ENCODE measurements around the gene GLT8D1.

GLT8D1 gene

DNA sequence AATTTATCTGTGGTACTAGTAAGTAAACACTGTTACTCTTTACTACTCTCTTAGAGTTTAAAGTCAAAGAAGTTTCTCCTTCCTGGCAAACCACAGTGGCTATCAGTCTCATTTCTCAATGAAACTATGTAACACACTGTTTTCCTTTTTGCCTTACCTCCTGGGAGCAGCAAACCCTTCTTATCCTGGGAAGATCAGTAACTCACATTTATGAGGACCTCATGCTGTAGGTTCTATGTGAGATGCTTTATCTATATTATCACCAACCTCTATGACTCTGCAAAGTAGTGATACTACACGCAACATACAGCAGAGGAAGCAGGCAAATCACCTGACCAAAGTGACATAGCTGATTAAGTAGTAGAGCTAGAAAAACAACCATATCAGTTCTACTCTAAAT lies 55.2 kb downstream of the GLT8D1 start:
- no peak overlapping the region for H2AFZ ChIP-seq (ENCODE audit: low read depth, low read length, severe bottlenecking)
- no peak for TF ChIP-seq CTCF (IDR thresholded peaks at IDR 0.05; ENCODE audit: insufficient read depth, low read length, poor library complexity, severe bottlenecking)
- TF ChIP-seq EZH2phosphoT487 (conservative IDR thresholded peaks at IDR 0.05; ENCODE audit: low read length), result no peak
- no peaks in the 10 kb centered on the region for H4K20me1 ChIP-seq (ENCODE audit: low read depth, low read length)
- no peak overlapping the region for H3K27ac ChIP-seq (ENCODE audit: low read depth, low read length)
- H3K27me3 ChIP-seq (ENCODE audit: low read length), result no peaks in the 10 kb centered on the region
- H3F3A ChIP-seq (ENCODE audit: insufficient read depth), result no peaks in the 10 kb centered on the region
- H3K9me2 ChIP-seq (replicated peaks; ENCODE audit: insufficient read depth, low read length), result no peaks in the 10 kb centered on the region
- H3K36me3 ChIP-seq (ENCODE audit: low read length), result peaks cover 40% of the 10 kb centered on the region
- H3K4me2 ChIP-seq (ENCODE audit: low read depth, low read length, poor library complexity, severe bottlenecking), result no peak overlapping the region
- H3K9me3 ChIP-seq (ENCODE audit: insufficient read depth, low read length), result no peaks in the 10 kb centered on the region
- no peak overlapping the region for H3K4me3 ChIP-seq (ENCODE audit: insufficient read depth, low read length, poor library complexity, severe bottlenecking)
- H3K9ac ChIP-seq (ENCODE audit: low read length), result no peak overlapping the region
- H3K79me2 ChIP-seq (ENCODE audit: insufficient read depth, low read length), result no peaks in the 10 kb centered on the region

- no peaks in the 10 kb centered on the region for H3K79me2 ChIP-seq (ENCODE audit: insufficient read depth, low read length)
- H3K4me3 ChIP-seq (ENCODE audit: insufficient read depth, low read length, poor library complexity, severe bottlenecking), result no peak overlapping the region
- TF ChIP-seq EZH2phosphoT487 (conservative IDR thresholded peaks at IDR 0.05; ENCODE audit: low read length) (no peak), CTCF (IDR thresholded peaks at IDR 0.05; ENCODE audit: insufficient read depth, low read length, poor library complexity, severe bottlenecking) (no peak)
- no peaks in the 10 kb centered on the region for H3K27me3 ChIP-seq (ENCODE audit: low read length)
- no peaks in the 10 kb centered on the region for H4K20me1 ChIP-seq (ENCODE audit: low read depth, low read length)
- H3K4me2 ChIP-seq (ENCODE audit: low read depth, low read length, poor library complexity, severe bottlenecking), result no peak overlapping the region
- H3K9ac ChIP-seq (ENCODE audit: low read length), result no peak overlapping the region
- no peaks in the 10 kb centered on the region for H3K9me3 ChIP-seq (ENCODE audit: insufficient read depth, low read length)
- no peak overlapping the region for H3K27ac ChIP-seq (ENCODE audit: low read depth, low read length)
- peaks cover 46% of the 10 kb centered on the region for H3K36me3 ChIP-seq (ENCODE audit: low read length)
- H3K9me2 ChIP-seq (replicated peaks; ENCODE audit: insufficient read depth, low read length), result no peaks in the 10 kb centered on the region
- no peaks in the 10 kb centered on the region for H3F3A ChIP-seq (ENCODE audit: insufficient read depth)
- H2AFZ ChIP-seq (ENCODE audit: low read depth, low read length, severe bottlenecking), result no peak overlapping the region
Measured at GRCh38 chr3:52649461-52650210, 56.0 kb downstream of the GLT8D1 start.

DNA sequence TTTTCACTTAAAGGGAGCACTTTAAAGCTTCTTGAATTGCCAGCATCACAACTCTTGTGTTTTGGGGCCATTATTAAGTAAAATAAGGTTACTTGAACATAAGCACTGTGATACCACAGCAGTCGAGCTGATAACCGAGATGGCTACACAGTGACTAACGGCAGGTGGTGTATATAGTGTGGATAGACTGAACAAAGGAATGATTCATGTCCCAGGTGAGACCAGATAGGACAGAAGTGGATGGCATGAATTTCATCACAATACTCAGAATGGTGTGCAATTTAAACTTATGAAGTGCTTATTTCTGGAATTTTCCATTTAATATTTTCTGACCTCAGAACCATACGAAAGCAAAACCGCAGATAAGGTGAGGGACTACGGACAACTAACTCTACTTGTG lies 60.0 kb downstream of the GLT8D1 start:
- TF ChIP-seq EZH2phosphoT487 (conservative IDR thresholded peaks at IDR 0.05; ENCODE audit: low read length) (no peak), CTCF (IDR thresholded peaks at IDR 0.05; ENCODE audit: insufficient read depth, low read length, poor library complexity, severe bottlenecking) (no peak)
- no peak overlapping the region for H2AFZ ChIP-seq (ENCODE audit: low read depth, low read length, severe bottlenecking)
- H3K9me3 ChIP-seq (ENCODE audit: insufficient read depth, low read length), result no peaks in the 10 kb centered on the region
- H3K79me2 ChIP-seq (ENCODE audit: insufficient read depth, low read length), result no peaks in the 10 kb centered on the region
- H3K9me2 ChIP-seq (replicated peaks; ENCODE audit: insufficient read depth, low read length), result no peaks in the 10 kb centered on the region
- no peak overlapping the region for H3K4me3 ChIP-seq (ENCODE audit: insufficient read depth, low read length, poor library complexity, severe bottlenecking)
- H3K27me3 ChIP-seq (ENCODE audit: low read length), result no peaks in the 10 kb centered on the region
- H3K4me2 ChIP-seq (ENCODE audit: low read depth, low read length, poor library complexity, severe bottlenecking), result no peak overlapping the region
- no peaks in the 10 kb centered on the region for H4K20me1 ChIP-seq (ENCODE audit: low read depth, low read length)
- no peaks in the 10 kb centered on the region for H3F3A ChIP-seq (ENCODE audit: insufficient read depth)
- no peak overlapping the region for H3K27ac ChIP-seq (ENCODE audit: low read depth, low read length)
- peaks cover 44% of the 10 kb centered on the region for H3K36me3 ChIP-seq (ENCODE audit: low read length)
- H3K9ac ChIP-seq (ENCODE audit: low read length), result no peak overlapping the region

Measured in SU-DHL-6 (cell line).